Stomach (tissue), 9 donors: ENCODE results near the gene IQSEC1. TPM values are rescaled to one million over a fixed set of nuclear protein-coding genes. Genes with fewer than 3 reads are reported as not detected.

Experiments
- DNase-seq, 2 donors: peaks; one replicate each; pipeline versions ENCODE4 v3.0.0 to v3.0.0-alpha.2; 2013 to 2019
- H3K27ac ChIP-seq, 5 donors: fragments of 200-600 bp in 4 of 5; sonication (generic) in 4 of 5; one replicate each; pipeline ENCODE4 v1.5.1; 2013 to 2019; ENCODE audit warnings: mild to moderate bottlenecking in 1 of 5, moderate library complexity in 1 of 5
- H3K27me3 ChIP-seq, 3 donors: fragments of 200-600 bp; sonication (generic); one replicate each; pipeline ENCODE4 v1.5.1; 2017 to 2019; ENCODE audit warnings: mixed run types in 1 of 3
- H3K36me3 ChIP-seq, 4 donors: fragments of 200-600 bp; sonication (generic); 1 replicate in 3 of 4; 2 replicates in 1 of 4; pipeline ENCODE4 v1.5.1; 2016 to 2019
- H3K4me1 ChIP-seq, 4 donors: fragments of 200-600 bp; sonication (generic); one replicate each; pipeline ENCODE4 v1.5.1; 2016 to 2019
- H3K4me3 ChIP-seq, 4 donors: fragments of 200-600 bp; sonication (generic) in 3 of 4; one replicate each; pipeline ENCODE4 v1.5.1; 2016 to 2019; ENCODE audit warnings: mild to moderate bottlenecking in 1 of 4
- H3K9me3 ChIP-seq, 4 donors: fragments of 200-600 bp; sonication (generic); one replicate each; pipeline ENCODE4 v1.5.1; 2016 to 2019
- CTCF ChIP-seq, 7 experiments: fragments of 450-650 bp in 4 of 7; fragments of 200-600 bp in 3 of 7; sonication (generic) in 3 of 7; IDR thresholded peaks; one replicate each; pipeline ENCODE4 v1.5.1; 2016 to 2019; ENCODE audit warnings: antibody characterized with exemption in 7 of 7, control low read depth in 2 of 7, mild to moderate bottlenecking in 1 of 7
- EP300 ChIP-seq: sonication (generic); formaldehyde crosslinking; IDR thresholded peaks from one replicate; pipeline ENCODE4 v1.6.1; 2017; ENCODE audit warnings: antibody characterized with exemption
- POLR2A ChIP-seq, 4 donors: fragments of 450-650 bp; IDR thresholded peaks; one replicate each; pipeline ENCODE4 v1.6.1; 2016; ENCODE audit warnings: antibody characterized with exemption in 4 of 4, control low read depth in 2 of 4, mild to moderate bottlenecking in 1 of 4, moderate library complexity in 1 of 4
- POLR2AphosphoS5 ChIP-seq, 3 donors: sonication (generic); formaldehyde crosslinking; IDR thresholded peaks; one replicate each; pipeline ENCODE4 v1.6.1; 2016; ENCODE audit warnings: antibody characterized with exemption in 3 of 3
- WGBS, 5 donors: extraction: QIAGEN DNeasy Blood & Tissue Kit in 3 of 5; methylation state at CpG; one replicate each; pipeline versions ENCODE4 v1.1.5 to v1.1.7; 2013 to 2018; 5-methylcytosine and 5-hydroxymethylcytosine counted together
- intact Hi-C: fragments of 100-400 bp; cut with DNase I; formaldehyde crosslinking; loops from one replicate; pipeline ENCODE4 v1.15.1; 2023; ENCODE audit warnings: low total_unique reads
- polyA plus RNA-seq, 3 donors: library from polyadenylated mRNA; stranded (reverse); fragments of 200-250 nt; gene quantifications; one replicate each; pipeline ENCODE4 v1.2.3, GENCODE V29; 2013
- total RNA-seq, 5 donors: library from RNA; depleted of rRNA; stranded (reverse); fragments of >200 nt; gene quantifications; one replicate each; pipeline versions ENCODE4 v1.1.0 to v1.2.3, GENCODE V29; 2014 to 2016
- donor health status: healthy with polysubstance abuse.
- donor health status: Bipolar disorder and iron deficiency.
- donor health status: healthy.

IQSEC1 gene
- total and polyA plus RNA-seq, 8 donors: 6.7 to 46.9 (median 20.8) TPM

DNA sequence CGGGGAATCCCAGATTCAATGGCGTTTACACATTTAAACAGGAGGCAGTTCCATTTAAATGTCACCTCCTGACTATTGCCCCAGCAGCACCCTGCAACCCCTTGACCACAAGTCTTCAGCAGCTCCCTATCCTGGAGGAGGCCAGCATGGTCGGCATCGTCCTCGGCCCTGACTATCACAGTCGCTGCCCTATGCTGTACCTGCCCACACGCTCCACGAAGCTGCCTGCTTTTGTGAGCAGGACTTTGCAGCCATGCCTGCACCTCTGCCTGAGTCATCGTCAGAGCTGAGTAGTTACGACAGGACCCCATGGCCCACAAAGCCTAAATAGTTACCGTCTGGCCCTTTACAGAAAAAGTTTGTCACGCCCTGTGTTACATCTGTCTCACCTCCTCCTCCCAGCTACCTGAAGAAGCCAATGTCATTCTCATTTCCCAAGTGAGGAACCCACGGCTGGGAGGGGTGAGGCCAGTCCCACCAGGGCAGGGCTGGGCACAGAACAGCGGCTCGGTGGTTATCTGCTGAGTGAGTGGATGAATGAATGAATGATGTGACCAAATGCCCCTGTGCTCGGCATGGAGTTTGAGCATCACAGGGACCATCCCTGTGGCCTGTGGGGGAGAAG, 47.8 kb upstream of the IQSEC1 start:
- Histone ChIP-seq H3K9me3 (no peaks in the 10 kb centered on the region), H3K4me1 (no peaks in the 10 kb centered on the region), H3K36me3 (no peaks in the 10 kb centered on the region), H3K4me3 (no peak overlapping the region), H3K27me3 (peaks cover 0 to 6% (median 0%) of the 10 kb centered on the region in 3 donors), H3K27ac (no peak overlapping the region)
- no peak for DNase-seq
- WGBS, 5 donors: 84 to 91% (median 87%) methylated on average over 16 of the region's 16 CpGs
- TF ChIP-seq EP300 (no peak), CTCF (IDR thresholded peaks at IDR 0.05) (no peak), POLR2AphosphoS5 (IDR thresholded peaks at IDR 0.05) (no peak), POLR2A (IDR thresholded peaks at IDR 0.05) (no peak)
- intact Hi-C loops: no loop called here

DNA sequence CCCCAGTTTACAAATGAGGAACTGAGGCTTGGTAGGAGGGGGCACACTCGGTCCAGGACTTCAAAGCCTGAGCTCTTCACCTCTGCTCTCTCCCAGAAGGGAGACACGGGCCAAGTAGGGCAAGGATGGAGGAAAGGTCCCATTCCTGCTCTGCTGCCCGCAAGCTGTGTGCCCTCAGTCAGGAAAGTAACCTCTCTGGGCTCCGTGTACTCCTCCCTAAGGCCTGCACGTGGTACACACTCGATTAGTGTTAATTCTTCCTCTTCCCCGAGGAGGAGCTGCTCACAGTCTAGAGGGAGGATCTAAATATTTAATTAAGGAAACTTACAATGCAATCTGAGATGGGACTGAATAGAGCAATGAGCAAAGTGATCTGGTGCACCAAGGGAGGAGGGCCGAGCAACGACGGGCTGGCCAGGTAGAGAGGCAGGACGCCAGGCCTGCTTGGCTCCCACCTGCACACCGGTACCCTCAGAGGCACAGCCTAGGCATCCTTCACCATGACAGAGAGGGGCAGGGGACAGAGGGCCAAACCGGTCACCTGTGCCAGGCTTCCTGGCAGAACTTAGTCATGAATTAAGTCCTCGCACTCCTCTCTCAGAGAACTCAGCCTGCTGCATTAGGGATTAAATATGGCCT, 47.2 kb upstream of the IQSEC1 start:
- Histone ChIP-seq H3K27me3 (peaks cover 0 to 12% (median 0%) of the 10 kb centered on the region in 3 donors), H3K4me1 (no peaks in the 10 kb centered on the region), H3K27ac (no peak overlapping the region), H3K9me3 (no peaks in the 10 kb centered on the region), H3K4me3 (no peak overlapping the region), H3K36me3 (no peaks in the 10 kb centered on the region)
- WGBS, 5 donors: 73 to 76% (median 75%) methylated on average over 14 of the region's 14 CpGs
- TF ChIP-seq POLR2AphosphoS5 (IDR thresholded peaks at IDR 0.05) (no peak), EP300 (no peak), CTCF (IDR thresholded peaks at IDR 0.05) (no peak), POLR2A (IDR thresholded peaks at IDR 0.05) (no peak)
- DNase-seq: no peak
- intact Hi-C loops: no loop called here

GRCh38 chr3:13119471-13120220, 46.4 kb upstream of the IQSEC1 start:
- DNase-seq: no peak
- H3K27me3 ChIP-seq: peaks cover 0 to 20% (median 0%) of the 10 kb centered on the region in 3 donors
- intact Hi-C loops: no loop called here

More at GRCh38 chr3:13119471-13120220, 46.4 kb upstream of the IQSEC1 start:
- Histone ChIP-seq H3K4me1 (no peaks in the 10 kb centered on the region), H3K27ac (no peak overlapping the region), H3K36me3 (no peaks in the 10 kb centered on the region), H3K9me3 (no peaks in the 10 kb centered on the region), H3K4me3 (no peak overlapping the region)
- TF ChIP-seq CTCF (IDR thresholded peaks at IDR 0.05): no peak
- no peak for TF ChIP-seq POLR2A (IDR thresholded peaks at IDR 0.05)
- TF ChIP-seq POLR2AphosphoS5 (IDR thresholded peaks at IDR 0.05): no peak
- no peak for TF ChIP-seq EP300
- WGBS, 5 donors: 51 to 61% (median 56%) methylated on average over 17 of the region's 17 CpGs
